ENCODE data around the gene CYP20A1. TPM values are rescaled to one million over a fixed set of nuclear protein-coding genes. Genes with fewer than 3 reads are reported as not detected.

Gene CYP20A1
- total and polyA plus RNA-seq, 9 of the 15 experiments (the other 6 are each of a cell fraction or from before 2014, with no cell fraction given): 10.3 to 31.7 (median 12.4) TPM

DNA sequence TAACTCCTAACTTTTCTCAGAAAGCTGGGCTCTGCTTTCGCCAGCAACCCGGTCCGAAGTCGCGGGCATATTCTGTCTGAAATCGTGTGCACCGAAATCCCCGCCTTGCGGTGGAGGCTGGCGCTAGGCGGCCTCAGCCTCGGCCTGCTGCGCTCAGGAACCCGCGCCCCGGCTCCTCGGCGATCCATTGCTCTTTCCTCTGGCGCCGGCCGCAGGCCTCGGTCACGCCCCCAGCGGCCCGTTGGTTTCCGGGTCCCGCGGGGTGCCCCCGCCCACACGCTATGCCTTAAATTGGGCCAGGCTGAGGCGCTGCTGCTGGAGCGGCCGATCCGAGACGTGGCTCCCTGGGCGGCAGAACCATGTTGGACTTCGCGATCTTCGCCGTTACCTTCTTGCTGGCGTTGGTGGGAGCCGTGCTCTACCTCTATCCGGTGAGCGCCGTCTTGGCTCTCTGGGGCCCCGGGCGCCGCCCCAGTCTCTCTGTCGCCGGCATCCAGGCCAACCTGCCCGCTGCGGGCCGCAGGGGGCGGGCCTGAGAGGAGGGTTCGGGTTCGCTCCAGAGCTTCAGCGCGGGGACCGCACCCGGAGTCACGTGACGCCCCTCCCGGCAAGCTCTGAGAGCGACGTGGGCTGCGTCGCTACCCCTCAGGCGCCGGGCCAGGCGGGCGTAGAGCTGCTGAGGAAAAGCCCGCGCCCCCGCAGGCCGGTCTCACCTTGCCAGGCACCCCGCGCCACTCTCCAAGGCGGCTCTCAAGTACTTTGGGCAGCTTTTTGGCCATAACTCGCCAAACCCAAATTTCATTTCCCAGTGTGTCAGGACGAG, at the start of gene CYP20A1 (continued):
- TF ChIP-seq ELF4 (CRISPR knock-in tag; IDR thresholded peaks at IDR 0.05): peak; percentile 24; the same call in 1 of the 2 replicates
- no peak for TF ChIP-seq CEBPG (CRISPR knock-in tag; IDR thresholded peaks at IDR 0.05)
- TF ChIP-seq CEBPG (tag; conservative IDR thresholded peaks at IDR 0.05 in 1 of 2, IDR thresholded peaks at IDR 0.05 in 1 of 2): no peak
- no peak for TF ChIP-seq TGIF2 (CRISPR knock-in tag; IDR thresholded peaks at IDR 0.05)
- peak; percentile 80; the same call in 1 of the 2 replicates for TF ChIP-seq GABPB1 (CRISPR knock-in tag; IDR thresholded peaks at IDR 0.05)
- TF ChIP-seq ILF3 (IDR thresholded peaks at IDR 0.05; ENCODE audit: borderline replicate concordance): no peak
- TF ChIP-seq TAF7 (tag; IDR thresholded peaks at IDR 0.05): no peak
- TF ChIP-seq, protein P1, sequence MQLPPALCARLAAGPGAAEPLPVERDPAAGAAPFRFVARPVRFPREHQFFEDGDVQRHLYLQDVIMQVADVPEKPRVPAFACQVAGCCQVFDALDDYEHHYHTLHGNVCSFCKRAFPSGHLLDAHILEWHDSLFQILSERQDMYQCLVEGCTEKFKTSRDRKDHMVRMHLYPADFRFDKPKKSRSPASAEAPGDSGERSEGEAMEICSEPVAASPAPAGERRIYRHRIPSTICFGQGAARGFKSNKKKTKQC (CRISPR knock-in tag; IDR thresholded peaks at IDR 0.05): 0 out of 2 replicates have a peak, but pooled peaks have one; percentile 57
- TF ChIP-seq ZFP1 (CRISPR knock-in tag; IDR thresholded peaks at IDR 0.05): no peak
- no peak for TF ChIP-seq FOXK1 (CRISPR knock-in tag; IDR thresholded peaks at IDR 0.05; ENCODE audit: borderline replicate concordance)
- TF ChIP-seq AFF1 (IDR thresholded peaks at IDR 0.05; ENCODE audit: low read depth in 1 of 2, partially characterized antibody in 2 of 2): no peak
- no peak for TF ChIP-seq ZNF324 (CRISPR knock-in tag; IDR thresholded peaks at IDR 0.05)
- peak; percentile 89 for TF ChIP-seq TFAP4 (CRISPR knock-in tag; IDR thresholded peaks at IDR 0.05; ENCODE audit: borderline replicate concordance)
- TF ChIP-seq JUND (IDR thresholded peaks at IDR 0.05; ENCODE audit: borderline replicate concordance, low read depth, low read length): peak; percentile 35
- no peak; the same call in 2 of the 3 replicates for TF ChIP-seq JUND (tag; IDR thresholded peaks at IDR 0.05; ENCODE audit: borderline replicate concordance, low read depth, low read length)
- no peak for TF ChIP-seq ZNF274 (IDR thresholded peaks at IDR 0.05; ENCODE audit: borderline replicate concordance, low read depth, low read length)
- no peak for TF ChIP-seq CCAR2 (IDR thresholded peaks at IDR 0.05; ENCODE audit: low read depth, low read length)
- TF ChIP-seq, protein P2, sequence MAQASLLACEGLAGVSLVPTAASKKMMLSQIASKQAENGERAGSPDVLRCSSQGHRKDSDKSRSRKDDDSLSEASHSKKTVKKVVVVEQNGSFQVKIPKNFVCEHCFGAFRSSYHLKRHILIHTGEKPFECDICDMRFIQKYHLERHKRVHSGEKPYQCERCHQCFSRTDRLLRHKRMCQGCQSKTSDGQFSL (CRISPR knock-in tag; IDR thresholded peaks at IDR 0.05): peak; percentile 40; the same call in 1 of the 2 replicates
- TF ChIP-seq, protein P2 (tag; IDR thresholded peaks at IDR 0.05): no peak

All from K562 (cell line).